OCI-LY3 (cell line): Measurements from ENCODE around the gene DEXI.

Experiments used
- H2AFZ ChIP-seq: fragments of 200-600, 300-600 bp; shearing (Covaris generic); 2 replicates; pipeline ENCODE4 v1.6.0; 2014; ENCODE audit warnings: antibody characterized with exemption, low read depth, low read length
- H3K27ac ChIP-seq: fragments of 200-600, 300-600 bp; sonication (generic); 2 replicates; pipeline ENCODE4 v1.5.1; 2014; ENCODE audit warnings: mild to moderate bottlenecking, low read length, moderate library complexity, mixed read lengths
- H3K27me3 ChIP-seq: fragments of 200-600, 300-600 bp; sonication (generic); 2 replicates; pipeline ENCODE4 v1.6.1; 2014; ENCODE audit warnings: low read depth, low read length, mixed read lengths
- H3K36me3 ChIP-seq: fragments of 200-600, 300-600 bp; sonication (generic); replicated peaks from 2 replicates; pipeline ENCODE3; 2014; ENCODE audit warnings: low read depth, low read length, mixed read lengths
- H3K4me1 ChIP-seq: fragments of 300-600, 200-600 bp; sonication (generic); 2 replicates; pipeline ENCODE4 v1.6.1; 2014; ENCODE audit warnings: low read length, mixed read lengths
- H3K4me2 ChIP-seq: fragments of 200-600, 300-600 bp; sonication (generic); 2 replicates; pipeline ENCODE4 v1.6.1; 2014; ENCODE audit warnings: low read length, mixed read lengths
- H3K4me3 ChIP-seq: fragments of 300-600, 200-600 bp; sonication (generic); 2 replicates; pipeline ENCODE4 v1.5.1; 2014; ENCODE audit warnings: antibody characterized with exemption, mild to moderate bottlenecking, low read length, moderate library complexity
- H3K79me2 ChIP-seq: fragments of 300-600, 200-600 bp; shearing (Covaris generic); 2 replicates; pipeline ENCODE4 v1.6.1; 2014; ENCODE audit warnings: mild to moderate bottlenecking, low read length, mixed read lengths
- H3K9ac ChIP-seq: fragments of 300-600, 200-600 bp; shearing (Covaris generic); 2 replicates; pipeline ENCODE4 v1.6.0; 2014; ENCODE audit warnings: mild to moderate bottlenecking, low read length, moderate library complexity
- H3K9me3 ChIP-seq: fragments of 200-600, 300-600 bp; shearing (Covaris generic); 2 replicates; pipeline ENCODE4 v1.6.1; 2014; ENCODE audit warnings: low read length, mixed read lengths; ENCODE audit not compliant: insufficient read depth
- H4K20me1 ChIP-seq: fragments of 200-600, 300-600 bp; sonication (generic); 2 replicates; pipeline ENCODE4 v1.6.1; 2016; ENCODE audit warnings: low read length, mixed read lengths; ENCODE audit not compliant: insufficient read depth
- EZH2phosphoT487 ChIP-seq: fragments of 200-600 bp; shearing (Covaris generic); IDR thresholded peaks from 2 replicates; pipeline ENCODE4 v1.6.1; 2018; ENCODE audit warnings: antibody characterized with exemption, mixed run types, low read depth
- TF ChIP-seq, protein P1 (sequence below): fragments of 200-600, 300-600 bp; sonication (generic); IDR thresholded peaks from 2 replicates; pipeline ENCODE4 v1.5.1; 2014; ENCODE audit warnings: antibody characterized with exemption, low read length, low read depth

Gene DEXI

DNA sequence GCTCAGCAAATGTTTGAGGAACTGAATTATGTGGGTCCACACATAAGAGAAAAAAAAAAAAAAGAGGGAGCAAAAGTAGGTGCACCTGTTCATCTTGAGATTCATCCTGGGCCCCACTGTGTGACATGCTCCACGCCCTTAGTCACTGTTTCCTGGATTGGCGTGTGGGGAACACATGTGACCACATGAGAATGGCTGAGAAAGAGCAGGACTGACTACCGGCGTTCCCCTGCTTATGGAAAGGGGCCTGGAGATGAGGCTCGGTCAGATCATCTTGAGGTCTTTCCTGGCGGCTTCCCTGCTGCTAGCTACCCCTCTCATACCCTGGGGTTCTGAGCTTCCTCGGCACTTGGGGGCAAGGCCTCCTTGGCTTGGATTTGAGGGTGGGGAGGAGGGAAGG is 3.9 kb downstream of the DEXI start:
- H3K79me2 ChIP-seq, result peaks cover 33% of the 10 kb centered on the region
- peaks cover 35% of the 10 kb centered on the region for H3K36me3 ChIP-seq
- H3K9ac ChIP-seq, result no peak overlapping the region
- no peak overlapping the region for H3K4me2 ChIP-seq
- H3K27ac ChIP-seq, result no peak overlapping the region
- H2AFZ ChIP-seq, result no peak overlapping the region
- TF ChIP-seq, protein P1, sequence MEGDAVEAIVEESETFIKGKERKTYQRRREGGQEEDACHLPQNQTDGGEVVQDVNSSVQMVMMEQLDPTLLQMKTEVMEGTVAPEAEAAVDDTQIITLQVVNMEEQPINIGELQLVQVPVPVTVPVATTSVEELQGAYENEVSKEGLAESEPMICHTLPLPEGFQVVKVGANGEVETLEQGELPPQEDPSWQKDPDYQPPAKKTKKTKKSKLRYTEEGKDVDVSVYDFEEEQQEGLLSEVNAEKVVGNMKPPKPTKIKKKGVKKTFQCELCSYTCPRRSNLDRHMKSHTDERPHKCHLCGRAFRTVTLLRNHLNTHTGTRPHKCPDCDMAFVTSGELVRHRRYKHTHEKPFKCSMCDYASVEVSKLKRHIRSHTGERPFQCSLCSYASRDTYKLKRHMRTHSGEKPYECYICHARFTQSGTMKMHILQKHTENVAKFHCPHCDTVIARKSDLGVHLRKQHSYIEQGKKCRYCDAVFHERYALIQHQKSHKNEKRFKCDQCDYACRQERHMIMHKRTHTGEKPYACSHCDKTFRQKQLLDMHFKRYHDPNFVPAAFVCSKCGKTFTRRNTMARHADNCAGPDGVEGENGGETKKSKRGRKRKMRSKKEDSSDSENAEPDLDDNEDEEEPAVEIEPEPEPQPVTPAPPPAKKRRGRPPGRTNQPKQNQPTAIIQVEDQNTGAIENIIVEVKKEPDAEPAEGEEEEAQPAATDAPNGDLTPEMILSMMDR, result no peak
- no peak for TF ChIP-seq EZH2phosphoT487
- H3K27me3 ChIP-seq, result no peaks in the 10 kb centered on the region
- peaks cover 32% of the 10 kb centered on the region for H4K20me1 ChIP-seq
- H3K4me1 ChIP-seq, result peaks cover 30% of the 10 kb centered on the region
- H3K9me3 ChIP-seq, result no peaks in the 10 kb centered on the region
- H3K4me3 ChIP-seq, result no peak overlapping the region

DNA sequence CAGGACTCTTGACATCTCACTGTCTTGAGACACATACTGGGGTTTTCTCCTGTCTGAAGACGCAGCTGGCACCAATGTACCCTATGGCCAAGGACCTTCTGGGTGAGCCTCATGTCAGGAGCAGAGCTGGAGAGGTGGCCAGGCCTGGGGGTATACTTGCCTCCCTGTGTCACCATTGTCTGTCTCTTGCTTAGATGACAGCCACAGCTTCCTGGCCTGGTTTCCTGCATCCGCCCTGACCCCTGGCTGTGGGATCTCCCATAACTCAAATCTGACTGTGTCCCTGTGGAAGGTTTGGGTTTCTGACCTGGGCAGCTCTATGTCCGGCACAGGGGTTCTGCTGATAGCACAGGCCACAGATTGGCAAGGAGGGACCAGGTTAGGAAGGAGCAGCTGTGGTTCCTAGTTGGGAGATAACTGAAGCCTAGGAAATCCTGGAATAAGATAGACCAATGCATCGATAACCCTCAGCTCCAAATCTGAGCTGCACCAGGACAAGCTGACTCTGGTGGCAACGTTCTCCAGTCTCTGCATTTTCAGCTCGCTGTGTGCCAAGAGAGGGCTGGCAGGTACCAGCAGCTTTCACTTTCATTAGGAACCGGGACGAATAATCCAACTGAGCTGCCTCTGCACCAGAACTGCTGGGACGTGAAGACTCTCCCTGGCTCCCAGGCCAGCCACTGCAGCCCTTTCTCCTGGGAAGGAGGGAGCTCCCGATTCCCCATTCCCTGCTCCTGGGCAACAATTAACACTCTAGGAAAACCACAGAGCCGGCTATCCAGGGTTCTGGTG is 5.0 kb downstream of the DEXI start:
- no peaks in the 10 kb centered on the region for H3K9me3 ChIP-seq
- no peak overlapping the region for H3K9ac ChIP-seq

DNA sequence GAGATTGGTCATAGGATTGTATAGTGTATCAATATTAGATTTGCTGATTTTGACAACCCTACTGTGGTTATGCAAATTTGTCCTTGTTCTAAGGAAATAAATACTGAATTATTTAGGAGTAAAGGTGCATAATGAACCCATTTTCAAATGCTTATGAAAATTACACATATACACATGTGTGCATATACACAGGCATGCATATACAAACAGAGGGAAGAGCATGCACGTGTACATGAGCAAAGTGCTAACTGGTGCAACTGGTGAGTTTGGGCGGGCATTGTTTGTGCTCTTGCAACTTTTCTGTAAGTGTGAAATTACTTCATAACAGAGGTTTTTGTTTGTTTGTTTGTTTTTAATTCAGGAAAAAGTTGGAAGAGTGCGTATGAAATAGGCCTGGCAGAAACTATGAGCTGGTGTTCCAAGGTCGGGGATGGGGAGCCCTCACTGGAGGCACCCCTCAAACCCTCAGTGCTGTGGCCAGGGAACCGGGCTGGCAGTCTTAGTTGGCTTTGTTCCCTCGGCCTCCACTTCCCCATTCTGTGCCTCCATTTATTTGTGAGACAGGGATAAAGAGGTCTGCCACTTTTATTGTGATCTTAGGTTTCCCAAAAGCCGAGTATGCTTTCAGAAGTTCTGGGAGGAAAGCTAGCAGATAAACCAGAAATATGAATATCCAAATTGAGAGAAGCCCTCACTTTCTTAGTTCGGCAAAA is 5.8 kb downstream of the DEXI start:
- Histone ChIP-seq H3K4me2 (no peak overlapping the region), H3K4me3 (no peak overlapping the region), H3K36me3 (peaks cover 43% of the 10 kb centered on the region), H4K20me1 (peaks cover 33% of the 10 kb centered on the region), H3K79me2 (peaks cover 32% of the 10 kb centered on the region), H3K4me1 (peaks cover 24% of the 10 kb centered on the region), H2AFZ (no peak overlapping the region), H3K9ac (no peak overlapping the region), H3K9me3 (no peaks in the 10 kb centered on the region), H3K27me3 (no peaks in the 10 kb centered on the region), H3K27ac (no peak overlapping the region)
- no peak for TF ChIP-seq EZH2phosphoT487
- TF ChIP-seq, protein P1, result no peak

More for the DNA sequence above, 5.0 kb downstream of the DEXI start:
- no peak overlapping the region for H2AFZ ChIP-seq
- peaks cover 33% of the 10 kb centered on the region for H3K79me2 ChIP-seq
- H3K4me3 ChIP-seq, result no peak overlapping the region
- peak overlapping the region; percentile 23; the same call in 1 of the 2 replicates for H3K4me2 ChIP-seq
- H3K36me3 ChIP-seq, result peaks cover 39% of the 10 kb centered on the region
- no peaks in the 10 kb centered on the region for H3K27me3 ChIP-seq
- peaks cover 32% of the 10 kb centered on the region for H4K20me1 ChIP-seq
- TF ChIP-seq EZH2phosphoT487, result no peak
- TF ChIP-seq, protein P1, result no peak
- no peak overlapping the region for H3K27ac ChIP-seq
- peaks cover 24% of the 10 kb centered on the region for H3K4me1 ChIP-seq

DNA sequence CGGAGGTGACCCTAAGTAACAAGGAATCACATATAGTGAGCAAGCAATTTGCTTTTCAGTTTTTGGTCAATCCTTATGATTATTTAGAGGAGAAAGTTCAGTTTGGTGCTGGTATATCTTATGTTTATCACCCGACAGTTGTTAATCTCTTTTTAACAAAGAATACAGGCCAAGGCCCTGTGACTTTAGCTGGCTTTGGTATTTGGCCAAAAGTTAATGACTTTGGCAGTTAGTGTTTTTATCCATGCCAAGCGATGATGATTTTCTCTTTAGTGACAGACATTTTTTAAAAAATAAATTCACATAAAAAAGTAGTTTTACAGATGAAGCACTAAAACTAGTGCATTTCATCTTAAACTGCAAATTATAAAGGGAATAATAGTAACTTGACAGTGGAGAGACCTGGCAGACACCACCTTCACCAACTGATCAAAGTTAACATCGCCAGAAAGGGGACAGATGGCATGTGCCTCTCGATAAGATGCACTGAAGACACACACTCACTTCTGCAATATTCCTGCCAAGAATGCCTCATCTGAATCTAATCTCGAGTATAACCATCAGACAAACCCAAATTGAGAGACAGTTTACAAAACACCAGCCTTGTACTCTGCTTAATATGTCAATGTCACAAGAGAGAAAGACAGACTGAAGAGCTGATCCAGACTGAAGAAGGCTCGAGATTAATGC is 6.9 kb downstream of the DEXI start:
- no peak overlapping the region for H3K9ac ChIP-seq

More for the DNA sequence above, 6.9 kb downstream of the DEXI start:
- Histone ChIP-seq H2AFZ (no peak overlapping the region), H3K36me3 (peaks cover 43% of the 10 kb centered on the region), H3K27ac (no peak overlapping the region), H3K4me1 (peaks cover 16% of the 10 kb centered on the region), H3K9me3 (no peaks in the 10 kb centered on the region), H4K20me1 (peaks cover 28% of the 10 kb centered on the region), H3K4me3 (no peak overlapping the region), H3K79me2 (peaks cover 21% of the 10 kb centered on the region), H3K4me2 (no peak overlapping the region), H3K27me3 (no peaks in the 10 kb centered on the region)
- TF ChIP-seq, protein P1, result no peak
